Activated CD8-positive, alpha-beta memory T cell treated with anti-CD3 and anti-CD28 coated beads for 36 hours (primary cell): Measurements from ENCODE around the gene PHLPP1. TPM values are rescaled to one million over a fixed set of nuclear protein-coding genes. Genes with fewer than 3 reads are reported as not detected.

Experiments used
- CTCF ChIA-PET: fragments of 350-600 bp; sonication (Branson Sonifier 250); formaldehyde crosslinking; loops from one replicate; lab custom pipeline; 2021; ENCODE audit warnings: antibody characterized with exemption; lab: Charles Lee
- POLR2A ChIA-PET: fragments of 350-600 bp; sonication (Branson Sonifier 250); formaldehyde crosslinking; loops from one replicate; lab custom pipeline; 2021; ENCODE audit warnings: antibody characterized with exemption; lab: Charles Lee
- total RNA-seq, 2 experiments: library from RNA; stranded (reverse); gene quantifications; one replicate each; pipeline ENCODE4 v1.2.3, GENCODE V29; 2021

Gene PHLPP1
- total RNA-seq, 2 experiments from 2014 or later, result 13.6 to 14.9 TPM

- POLR2A ChIA-PET, result interaction anchor here (0.5 kb wide), 1 partner anchor 93 kb away, joined by 8 read pairs; no protein-coding TSS in a partner anchor
- CTCF ChIA-PET, result no interaction called here
These were observed 223.1 kb downstream of the PHLPP1 start for GRCh38 chr18:62938487-62938886.

- POLR2A ChIA-PET, result no interaction called here
- CTCF ChIA-PET, result no interaction called here
These were observed 224.1 kb downstream of the PHLPP1 start for GRCh38 chr18:62939433-62939832.

- ChIA-PET CTCF (no interaction called here), POLR2A (no interaction called here)
These were observed 224.6 kb downstream of the PHLPP1 start for GRCh38 chr18:62939926-62940325.

- POLR2A ChIA-PET, result no interaction called here
- CTCF ChIA-PET, result no interaction called here
These were observed 227.2 kb downstream of the PHLPP1 start for GRCh38 chr18:62942578-62942977.

- POLR2A ChIA-PET, result no interaction called here
- CTCF ChIA-PET, result interaction anchor here (0.6 kb wide), 1 partner anchor 31 kb away, joined by 4 read pairs; no protein-coding TSS in a partner anchor
These were observed 229.1 kb downstream of the PHLPP1 start for GRCh38 chr18:62944454-62944853.

GRCh38 chr18:62948788-62949187 lies 233.4 kb downstream of the PHLPP1 start:
- ChIA-PET CTCF (no interaction called here), POLR2A (no interaction called here)

- ChIA-PET CTCF (no interaction called here), POLR2A (no interaction called here)
These were observed 234.9 kb downstream of the PHLPP1 start for GRCh38 chr18:62950246-62950645.

- ChIA-PET POLR2A (no interaction called here), CTCF (no interaction called here)
These were observed 237.5 kb downstream of the PHLPP1 start for GRCh38 chr18:62952807-62953206.

- CTCF ChIA-PET, result no interaction called here
- POLR2A ChIA-PET, result no interaction called here
These were observed 238.3 kb downstream of the PHLPP1 start for GRCh38 chr18:62953663-62954062.

- ChIA-PET POLR2A (no interaction called here), CTCF (no interaction called here)
These were observed 239.0 kb downstream of the PHLPP1 start for GRCh38 chr18:62954366-62954765.

- ChIA-PET POLR2A (no interaction called here), CTCF (interaction anchor here (0.8 to 1.7 kb wide), 8 partner anchors 216 to 372 kb away, joined by 3 to 5 read pairs (median 3); partner anchors contain the start of gene PHLPP1)
These were observed 242.6 kb downstream of the PHLPP1 start for GRCh38 chr18:62957885-62958472.

GRCh38 chr18:62959481-62959880 lies 244.1 kb downstream of the PHLPP1 start:
- ChIA-PET CTCF (no interaction called here), POLR2A (no interaction called here)

- POLR2A ChIA-PET, result no interaction called here
- CTCF ChIA-PET, result no interaction called here
These were observed 248.2 kb downstream of the PHLPP1 start for GRCh38 chr18:62963507-62963906.

GRCh38 chr18:62964432-62964831 lies 249.1 kb downstream of the PHLPP1 start:
- POLR2A ChIA-PET, result no interaction called here

GRCh38 chr18:62967089-62967488 lies 251.7 kb downstream of the PHLPP1 start:
- CTCF ChIA-PET, result no interaction called here

More at GRCh38 chr18:62964432-62964831, 249.1 kb downstream of the PHLPP1 start:
- CTCF ChIA-PET, result no interaction called here

GRCh38 chr18:62973689-62974088 lies 258.3 kb downstream of the PHLPP1 start:
- POLR2A ChIA-PET, result no interaction called here
- CTCF ChIA-PET, result interaction anchor here (1.2 kb wide), 1 partner anchor 9 kb away, joined by 5 read pairs; no protein-coding TSS in a partner anchor

More at GRCh38 chr18:62967089-62967488, 251.7 kb downstream of the PHLPP1 start:
- POLR2A ChIA-PET, result no interaction called here

GRCh38 chr18:62974388-62974787 lies 259.0 kb downstream of the PHLPP1 start:
- POLR2A ChIA-PET, result no interaction called here

GRCh38 chr18:62974928-62975675 lies 259.8 kb downstream of the PHLPP1 start:
- POLR2A ChIA-PET, result no interaction called here
- CTCF ChIA-PET, result interaction anchor here (0.6 kb wide), 1 partner anchor 288 kb away, joined by 5 read pairs; no protein-coding TSS in a partner anchor

More at GRCh38 chr18:62974388-62974787, 259.0 kb downstream of the PHLPP1 start:
- CTCF ChIA-PET, result no interaction called here

GRCh38 chr18:62975785-62976184 lies 260.4 kb downstream of the PHLPP1 start:
- ChIA-PET POLR2A (no interaction called here), CTCF (interaction anchor here (0.6 kb wide), 1 partner anchor 288 kb away, joined by 5 read pairs; no protein-coding TSS in a partner anchor)

GRCh38 chr18:62976227-62976626 lies 260.9 kb downstream of the PHLPP1 start:
- CTCF ChIA-PET, result no interaction called here
- POLR2A ChIA-PET, result no interaction called here
